ENCODE data around the gene FOXN3. TPM values are rescaled to one million over a fixed set of nuclear protein-coding genes. Genes with fewer than 3 reads are reported as not detected.

The FOXN3 gene
- total RNA-seq, 4 donors from 2014 or later: 98.7 to 116 (median 103) TPM

DNA sequence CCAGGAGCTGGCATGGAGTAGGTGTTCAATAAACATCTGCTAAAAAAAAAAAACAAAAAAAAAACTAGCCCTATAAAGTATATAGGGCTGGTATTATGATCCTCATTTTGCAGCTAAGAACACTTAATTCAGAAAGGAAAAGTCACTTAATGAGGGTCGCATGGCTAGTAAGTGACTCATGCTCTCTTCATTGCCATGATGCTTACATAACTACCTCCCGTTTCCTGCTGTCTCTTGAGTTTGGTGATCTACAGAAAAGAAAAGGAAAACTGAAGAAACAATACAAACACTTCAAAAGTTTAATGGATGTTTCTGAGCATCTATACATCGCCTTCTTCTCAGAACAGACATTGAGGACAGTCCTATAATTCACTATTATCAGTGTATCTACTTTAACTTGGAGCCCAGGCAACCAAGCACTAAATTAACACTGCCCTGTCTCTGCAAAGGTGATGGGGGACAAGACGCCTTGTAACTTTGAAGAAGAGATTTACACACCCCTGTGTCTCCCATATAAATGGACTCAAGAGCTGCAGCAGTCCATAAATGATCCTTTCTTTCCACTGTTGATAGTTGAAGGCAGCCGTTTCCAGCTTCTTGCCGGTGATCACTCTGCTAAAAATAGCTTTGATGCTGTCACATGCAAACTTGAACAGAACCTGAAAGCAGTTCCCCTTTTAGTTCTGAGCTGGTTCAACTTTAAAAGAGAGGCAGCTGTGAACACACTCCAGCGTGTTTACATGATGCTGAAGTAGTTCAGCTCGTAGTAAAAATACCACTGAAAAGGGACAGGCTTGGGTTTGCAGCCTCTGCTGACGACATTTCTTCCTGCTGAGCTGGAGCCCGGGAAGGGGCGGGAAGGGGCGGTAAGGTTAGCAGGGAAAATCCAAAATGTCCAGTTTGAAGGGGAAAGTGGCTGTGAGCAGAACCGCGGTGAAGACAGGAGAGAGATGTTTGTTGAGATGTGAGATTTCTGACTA, 113.3 kb downstream of the FOXN3 start:
- Histone ChIP-seq H3K27ac (peak overlapping the region; percentile 58 to 93 (median 84)), H3K27me3 (no peaks in the 10 kb centered on the region), H3K4me3 (peak overlapping the region in 2 of 4 donors; percentile 6 to 14), H3K9me3 (no peaks in the 10 kb centered on the region), H3K36me3 (no peaks in the 10 kb centered on the region), H3K4me1 (peaks cover 0 to 57% (median 36%) of the 10 kb centered on the region in 4 donors)
- 10% methylated on average over 14 of the region's 14 CpGs for WGBS, 2 donors
- DNase-seq (ENCODE audit: low spot score in 2 of 2): peak; percentile 25 to 64
- TF ChIP-seq, protein P1, sequence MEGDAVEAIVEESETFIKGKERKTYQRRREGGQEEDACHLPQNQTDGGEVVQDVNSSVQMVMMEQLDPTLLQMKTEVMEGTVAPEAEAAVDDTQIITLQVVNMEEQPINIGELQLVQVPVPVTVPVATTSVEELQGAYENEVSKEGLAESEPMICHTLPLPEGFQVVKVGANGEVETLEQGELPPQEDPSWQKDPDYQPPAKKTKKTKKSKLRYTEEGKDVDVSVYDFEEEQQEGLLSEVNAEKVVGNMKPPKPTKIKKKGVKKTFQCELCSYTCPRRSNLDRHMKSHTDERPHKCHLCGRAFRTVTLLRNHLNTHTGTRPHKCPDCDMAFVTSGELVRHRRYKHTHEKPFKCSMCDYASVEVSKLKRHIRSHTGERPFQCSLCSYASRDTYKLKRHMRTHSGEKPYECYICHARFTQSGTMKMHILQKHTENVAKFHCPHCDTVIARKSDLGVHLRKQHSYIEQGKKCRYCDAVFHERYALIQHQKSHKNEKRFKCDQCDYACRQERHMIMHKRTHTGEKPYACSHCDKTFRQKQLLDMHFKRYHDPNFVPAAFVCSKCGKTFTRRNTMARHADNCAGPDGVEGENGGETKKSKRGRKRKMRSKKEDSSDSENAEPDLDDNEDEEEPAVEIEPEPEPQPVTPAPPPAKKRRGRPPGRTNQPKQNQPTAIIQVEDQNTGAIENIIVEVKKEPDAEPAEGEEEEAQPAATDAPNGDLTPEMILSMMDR (IDR thresholded peaks at IDR 0.05): no peak
- TF ChIP-seq EP300 (IDR thresholded peaks at IDR 0.05): peak; percentile 68 to 86
- no peak for TF ChIP-seq POLR2A (IDR thresholded peaks at IDR 0.05)

DNA sequence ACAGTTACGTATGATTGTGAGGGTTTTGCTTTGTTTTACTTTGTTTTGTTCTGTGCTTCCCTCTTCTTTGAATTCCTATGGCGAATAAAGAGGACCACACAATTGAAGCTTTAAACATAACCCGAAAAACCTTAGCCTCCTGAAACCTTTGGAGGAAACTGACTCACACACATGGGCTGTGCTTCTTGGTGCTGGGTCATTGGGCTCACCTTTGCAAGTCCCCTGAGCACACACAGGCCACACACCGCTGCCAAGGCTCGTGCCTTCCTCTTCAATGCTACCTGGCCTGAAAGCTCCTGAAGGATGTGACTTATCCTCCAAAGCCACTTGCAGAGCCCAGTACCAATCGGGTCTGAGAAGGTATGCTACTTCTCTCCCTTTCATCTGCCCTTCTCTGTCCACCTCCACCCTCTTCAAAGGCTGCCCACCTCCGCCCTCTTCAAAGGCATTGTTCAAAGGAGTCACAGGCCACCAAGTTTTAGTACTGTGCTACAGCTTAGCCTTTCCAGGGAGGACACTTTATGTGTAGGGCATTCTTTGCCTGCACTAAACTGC, 114.6 kb downstream of the FOXN3 start:
- H3K9me3 ChIP-seq: no peaks in the 10 kb centered on the region
- peak overlapping the region in 2 of 4 donors; percentile 88 to 93 for H3K27ac ChIP-seq
- H3K36me3 ChIP-seq: no peaks in the 10 kb centered on the region
- TF ChIP-seq EP300 (IDR thresholded peaks at IDR 0.05): no peak
- TF ChIP-seq POLR2A (IDR thresholded peaks at IDR 0.05): no peak
- TF ChIP-seq, protein P1 (IDR thresholded peaks at IDR 0.05): no peak
- DNase-seq (ENCODE audit: low spot score in 2 of 2): no peak
- peaks cover 0 to 52% (median 33%) of the 10 kb centered on the region in 4 donors for H3K4me1 ChIP-seq
- no peak overlapping the region for H3K4me3 ChIP-seq
- no peaks in the 10 kb centered on the region for H3K27me3 ChIP-seq
- 91 to 94% methylated on average over 7 of the region's 7 CpGs for WGBS, 2 donors

DNA sequence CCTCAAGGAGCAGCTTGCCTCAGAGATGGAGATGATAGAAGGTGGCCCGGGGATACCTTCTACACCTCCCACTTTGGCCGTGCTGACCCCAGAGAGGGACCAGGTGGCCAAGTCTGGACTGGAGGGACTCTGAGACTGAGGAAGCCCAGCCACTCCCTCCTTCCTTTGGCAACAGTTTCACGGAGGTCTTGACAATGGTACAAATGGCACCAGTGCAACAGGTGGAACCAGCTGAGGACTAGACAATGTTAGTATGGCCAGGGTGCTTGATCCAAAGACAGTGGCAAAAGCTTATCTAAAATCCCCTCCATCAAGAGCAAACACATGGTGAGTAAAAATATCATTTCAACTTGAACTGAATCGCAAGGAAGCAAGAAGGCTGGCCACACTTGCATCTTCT, 117.4 kb downstream of the FOXN3 start:
- Histone ChIP-seq H3K4me3 (no peak overlapping the region), H3K36me3 (no peaks in the 10 kb centered on the region), H3K9me3 (no peaks in the 10 kb centered on the region), H3K4me1 (peaks cover 0 to 26% (median 20%) of the 10 kb centered on the region in 4 donors), H3K27ac (no peak overlapping the region), H3K27me3 (no peaks in the 10 kb centered on the region)
- WGBS, 2 donors: 93 to 94% methylated on average over 4 of the region's 4 CpGs
- TF ChIP-seq, protein P1 (IDR thresholded peaks at IDR 0.05): no peak
- DNase-seq (ENCODE audit: low spot score in 2 of 2): no peak

- TF ChIP-seq POLR2A (IDR thresholded peaks at IDR 0.05) (no peak), EP300 (IDR thresholded peaks at IDR 0.05) (no peak)
- TF ChIP-seq, protein P1 (IDR thresholded peaks at IDR 0.05): no peak
- 93 to 96% methylated on average over 7 of the region's 7 CpGs for WGBS, 2 donors
- peaks cover 0 to 13% (median 8%) of the 10 kb centered on the region in 4 donors for H3K4me1 ChIP-seq
- no peaks in the 10 kb centered on the region for H3K27me3 ChIP-seq
- no peak overlapping the region for H3K27ac ChIP-seq
- H3K36me3 ChIP-seq: no peaks in the 10 kb centered on the region
- H3K4me3 ChIP-seq: no peak overlapping the region
- no peaks in the 10 kb centered on the region for H3K9me3 ChIP-seq
- no peak for DNase-seq (ENCODE audit: low spot score in 2 of 2)
Measured at GRCh38 chr14:89298056-89298834, 118.8 kb downstream of the FOXN3 start.
